Caco-2 (cell line): Measurements from ENCODE around the gene C7orf33. TPM values are rescaled to one million over a fixed set of nuclear protein-coding genes. Genes with fewer than 3 reads are reported as not detected.

ENCODE experiments used
- BruUV-seq: library from RNA; stranded (reverse); fragments of 400-500 nt; replicated peaks from 2 replicates; lab custom pipeline; 2021; lab: Mats Ljungman, UMichigan
- CTCF ChIA-PET: fragments of 300-600 bp; sonication (Branson Sonifier 250); formaldehyde crosslinking; loops from one replicate; lab custom pipeline; 2022; ENCODE audit warnings: antibody characterized with exemption; lab: Charles Lee
- POLR2A ChIA-PET: fragments of 300-600 bp; sonication (Branson Sonifier 250); formaldehyde crosslinking; loops from one replicate; lab custom pipeline; 2022; ENCODE audit warnings: antibody characterized with exemption; lab: Charles Lee
- DNase-seq, 2 experiments: peaks; one replicate each; pipeline versions ENCODE4 v3.0.0 to v3.0.0-alpha.2; 2020 to 2022
- H3K27me3 ChIP-seq: replicated peaks from 2 replicates; pipeline ENCODE4 v1.6.0; 2011; ENCODE audit warnings: low read length; ENCODE audit not compliant: control insufficient read depth, insufficient read depth
- H3K36me3 ChIP-seq: 2 replicates; pipeline ENCODE4 v1.5.1; 2011; ENCODE audit warnings: low read length; ENCODE audit not compliant: control insufficient read depth, insufficient read depth
- H3K4me1 ChIP-seq: fragments of 250-450 bp; sonication (Bioruptor Pico); 2 replicates; pipeline ENCODE4 v1.5.1; 2020; ENCODE audit warnings: mild to moderate bottlenecking
- H3K4me3 ChIP-seq: 2 replicates; pipeline ENCODE4 v1.5.1; 2011; ENCODE audit warnings: low read depth, mild to moderate bottlenecking, control low read depth, low read length
- H3K9me3 ChIP-seq: fragments of 250-450 bp; sonication (Bioruptor Pico); 2 replicates; pipeline ENCODE4 v1.5.1; 2020; ENCODE audit warnings: mild to moderate bottlenecking, moderate library complexity
- H3K27ac Mint-ChIP-seq: one replicate; pipeline ENCODE4 v1.8.0; 2022; ENCODE audit warnings: mixed read lengths; ENCODE audit not compliant: unreplicated experiment
- H3K27me3 Mint-ChIP-seq: one replicate; pipeline ENCODE4 v1.8.0; 2022; ENCODE audit warnings: mixed read lengths; ENCODE audit not compliant: insufficient read depth, unreplicated experiment
- H3K36me3 Mint-ChIP-seq: one replicate; pipeline ENCODE4 v1.8.0; 2022; ENCODE audit warnings: mild to moderate bottlenecking, mixed read lengths; ENCODE audit not compliant: insufficient read depth, unreplicated experiment
- H3K4me1 Mint-ChIP-seq: one replicate; pipeline ENCODE4 v1.8.0; 2022; ENCODE audit warnings: low read depth, mixed read lengths; ENCODE audit not compliant: unreplicated experiment
- H3K4me3 Mint-ChIP-seq: one replicate; pipeline ENCODE4 v1.8.0; 2022; ENCODE audit warnings: mild to moderate bottlenecking, moderate library complexity, mixed read lengths; ENCODE audit not compliant: unreplicated experiment
- H3K9me3 Mint-ChIP-seq: one replicate; pipeline ENCODE4 v1.8.0; 2022; ENCODE audit warnings: mixed read lengths; ENCODE audit not compliant: unreplicated experiment
- intact Hi-C: fragments of 100-400 bp; cut with micrococcal nuclease; formaldehyde crosslinking; loops from one replicate; pipeline ENCODE4 v1.10.0; 2022; ENCODE audit not compliant: unreplicated experiment
- total RNA-seq: library from RNA; stranded (reverse); gene quantifications from 2 replicates; pipeline ENCODE4 v1.2.3, GENCODE V29; 2022
- TF ChIP-seq, protein P1 (sequence below), 2 experiments: fragments of 200-600 bp in 1 of 2; IDR thresholded peaks; 1 replicate in 1 of 2; 2 replicates in 1 of 2; pipeline versions ENCODE4 v1.5.1 to v1.8.0; 2011 to 2022; ENCODE audit warnings: antibody characterized with exemption in 1 of 2, control low read depth in 1 of 2, inconsistent platforms in 1 of 2, low read depth in 1 of 2, low read length in 1 of 2, mild to moderate bottlenecking in 1 of 2, moderate library complexity in 1 of 2; ENCODE audit not compliant: insufficient read depth in 1 of 2, severe bottlenecking in 1 of 2, unreplicated experiment in 1 of 2

C7orf33 gene
- total RNA-seq, 1 experiment from 2014 or later, result 0.23 TPM

DNA sequence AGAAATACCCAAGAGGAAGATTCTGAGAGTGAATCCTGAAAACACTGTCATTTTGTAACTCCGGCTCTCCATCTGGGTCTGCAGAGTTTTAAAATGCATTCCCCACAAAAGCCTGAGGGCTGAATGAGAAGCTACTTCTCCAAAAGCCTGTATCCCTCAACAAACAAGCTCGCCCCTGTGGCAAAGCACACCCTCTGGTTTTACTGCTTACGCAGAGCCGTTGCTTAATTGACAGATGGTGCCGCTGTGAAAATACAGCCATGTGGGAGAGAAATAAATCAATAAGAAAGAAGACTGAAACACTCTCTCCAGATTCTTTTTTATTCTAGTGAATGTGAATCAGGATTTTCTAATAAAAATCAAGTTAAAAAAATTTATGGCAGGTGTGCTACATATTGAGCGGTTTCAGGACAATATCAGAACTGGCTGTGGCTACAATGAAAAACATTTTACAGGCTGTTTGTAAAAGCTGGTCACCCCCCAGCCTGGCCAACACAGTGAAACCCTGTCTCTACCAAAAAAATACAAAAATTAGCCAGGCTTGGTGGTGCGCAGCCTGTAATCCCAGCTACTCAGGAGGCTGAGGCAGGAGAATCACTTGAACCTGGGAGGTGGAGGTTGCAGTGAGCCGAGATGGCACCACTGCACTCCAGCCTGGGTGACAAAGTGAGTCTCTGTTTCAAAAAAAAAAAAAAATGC, 32.5 kb downstream of the C7orf33 start:
- Mint-ChIP-seq H3K4me3 (no peak overlapping the region), H3K4me1 (peaks cover 7% of the 10 kb centered on the region), H3K9me3 (no peaks in the 10 kb centered on the region), H3K36me3 (no peaks in the 10 kb centered on the region), H3K27me3 (no peaks in the 10 kb centered on the region), H3K27ac (no peak overlapping the region)
- Histone ChIP-seq H3K9me3 (0 out of 2 replicates have a peak, but pooled peaks cover 3% of the 10 kb centered on the region), H3K4me3 (no peak overlapping the region), H3K4me1 (no peaks in the 10 kb centered on the region), H3K27me3 (no peaks in the 10 kb centered on the region), H3K36me3 (no peaks in the 10 kb centered on the region)
- intact Hi-C loops, result no loop called here
- ChIA-PET POLR2A (no interaction called here), CTCF (no interaction called here)
- BruUV-seq, result no TSS peak
- TF ChIP-seq, protein P1, sequence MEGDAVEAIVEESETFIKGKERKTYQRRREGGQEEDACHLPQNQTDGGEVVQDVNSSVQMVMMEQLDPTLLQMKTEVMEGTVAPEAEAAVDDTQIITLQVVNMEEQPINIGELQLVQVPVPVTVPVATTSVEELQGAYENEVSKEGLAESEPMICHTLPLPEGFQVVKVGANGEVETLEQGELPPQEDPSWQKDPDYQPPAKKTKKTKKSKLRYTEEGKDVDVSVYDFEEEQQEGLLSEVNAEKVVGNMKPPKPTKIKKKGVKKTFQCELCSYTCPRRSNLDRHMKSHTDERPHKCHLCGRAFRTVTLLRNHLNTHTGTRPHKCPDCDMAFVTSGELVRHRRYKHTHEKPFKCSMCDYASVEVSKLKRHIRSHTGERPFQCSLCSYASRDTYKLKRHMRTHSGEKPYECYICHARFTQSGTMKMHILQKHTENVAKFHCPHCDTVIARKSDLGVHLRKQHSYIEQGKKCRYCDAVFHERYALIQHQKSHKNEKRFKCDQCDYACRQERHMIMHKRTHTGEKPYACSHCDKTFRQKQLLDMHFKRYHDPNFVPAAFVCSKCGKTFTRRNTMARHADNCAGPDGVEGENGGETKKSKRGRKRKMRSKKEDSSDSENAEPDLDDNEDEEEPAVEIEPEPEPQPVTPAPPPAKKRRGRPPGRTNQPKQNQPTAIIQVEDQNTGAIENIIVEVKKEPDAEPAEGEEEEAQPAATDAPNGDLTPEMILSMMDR (IDR thresholded peaks at IDR 0.05; ENCODE audit: insufficient read depth in 1 of 2, low read depth in 1 of 2, low read length in 1 of 2, severe bottlenecking in 1 of 2, unreplicated experiment in 1 of 2), result no peak
- DNase-seq, result no peak

DNA sequence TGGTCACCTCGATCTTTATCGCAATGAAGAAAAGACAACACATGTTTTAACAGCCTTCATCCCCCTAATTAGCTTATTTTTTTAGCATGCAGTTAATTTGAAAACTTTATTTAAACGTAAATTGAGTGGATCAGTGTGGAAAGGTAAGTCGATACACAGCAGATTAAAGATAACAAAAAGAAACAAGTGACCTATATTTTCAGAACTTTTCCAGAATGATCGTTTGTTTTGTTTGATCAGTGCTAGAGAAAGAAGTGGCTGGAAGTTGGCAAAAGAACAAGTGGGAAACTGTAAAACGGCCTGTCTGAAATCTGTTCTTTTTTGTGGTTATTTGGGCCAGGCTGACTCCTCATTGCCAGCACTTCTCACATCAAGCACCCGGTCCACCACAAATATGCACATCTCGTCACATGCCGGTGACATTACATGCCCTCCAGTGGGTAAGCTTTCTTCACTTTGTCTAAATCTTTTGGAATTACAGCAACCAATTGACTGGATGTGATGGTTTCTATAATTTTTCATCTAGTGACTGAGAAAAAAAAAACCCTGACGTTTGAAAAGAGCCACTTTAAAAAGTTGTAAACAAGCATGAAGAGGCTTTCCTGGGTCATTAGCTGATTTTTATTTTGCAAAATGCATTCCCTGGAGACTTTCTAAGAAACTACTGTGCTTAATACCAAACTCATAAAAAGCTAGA, 33.2 kb downstream of the C7orf33 start:
- TF ChIP-seq, protein P1 (IDR thresholded peaks at IDR 0.05; ENCODE audit: insufficient read depth in 1 of 2, low read depth in 1 of 2, low read length in 1 of 2, severe bottlenecking in 1 of 2, unreplicated experiment in 1 of 2), result no peak
- CTCF ChIA-PET, result no interaction called here
- H3K36me3 ChIP-seq, result no peaks in the 10 kb centered on the region
- no TSS peak for BruUV-seq
- no peak for DNase-seq
- Mint-ChIP-seq H3K27ac (no peak overlapping the region), H3K9me3 (no peaks in the 10 kb centered on the region), H3K4me1 (peaks cover 8% of the 10 kb centered on the region), H3K36me3 (no peaks in the 10 kb centered on the region), H3K27me3 (no peaks in the 10 kb centered on the region), H3K4me3 (no peak overlapping the region)
- H3K4me1 ChIP-seq, result no peaks in the 10 kb centered on the region
- H3K9me3 ChIP-seq, result 0 out of 2 replicates have a peak, but pooled peaks cover 3% of the 10 kb centered on the region
- H3K4me3 ChIP-seq, result no peak overlapping the region
- POLR2A ChIA-PET, result no interaction called here
- intact Hi-C loops, result no loop called here
- H3K27me3 ChIP-seq, result no peaks in the 10 kb centered on the region

DNA sequence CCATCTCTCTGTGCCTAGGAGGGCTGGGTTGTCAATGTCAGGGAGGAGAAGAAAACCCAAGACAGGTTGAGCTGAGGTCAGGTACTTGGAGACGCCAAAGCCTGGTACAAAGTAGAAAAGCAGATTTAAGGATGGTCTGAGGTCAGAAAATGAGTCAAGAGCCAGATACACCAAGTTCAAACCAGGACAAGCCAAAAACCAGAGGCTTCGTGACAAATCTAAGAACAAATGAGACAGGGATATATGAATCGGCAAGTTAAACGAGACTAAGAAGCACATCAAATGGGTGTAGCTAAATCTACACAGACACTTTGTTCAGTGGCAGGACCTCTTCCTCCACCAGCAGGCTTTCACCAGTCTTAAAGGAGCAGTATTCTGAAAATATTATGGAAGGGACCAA, 34.2 kb downstream of the C7orf33 start:
- CTCF ChIA-PET, result no interaction called here
- Histone ChIP-seq H3K4me1 (no peaks in the 10 kb centered on the region), H3K36me3 (no peaks in the 10 kb centered on the region), H3K4me3 (no peak overlapping the region), H3K9me3 (0 out of 2 replicates have a peak, but pooled peaks cover 3% of the 10 kb centered on the region), H3K27me3 (no peaks in the 10 kb centered on the region)
- BruUV-seq, result no TSS peak
- no peaks in the 10 kb centered on the region for H3K9me3 Mint-ChIP-seq
- H3K27me3 Mint-ChIP-seq, result no peaks in the 10 kb centered on the region
- DNase-seq, result no peak
- H3K36me3 Mint-ChIP-seq, result no peaks in the 10 kb centered on the region
- H3K4me1 Mint-ChIP-seq, result peaks cover 13% of the 10 kb centered on the region
- intact Hi-C loops, result no loop called here
- TF ChIP-seq, protein P1 (IDR thresholded peaks at IDR 0.05; ENCODE audit: insufficient read depth in 1 of 2, low read depth in 1 of 2, low read length in 1 of 2, severe bottlenecking in 1 of 2, unreplicated experiment in 1 of 2), result no peak
- no peak overlapping the region for H3K4me3 Mint-ChIP-seq
- no peak overlapping the region for H3K27ac Mint-ChIP-seq
- POLR2A ChIA-PET, result no interaction called here
